Nephron progenitor cell (in vitro differentiated cells): Measurements from ENCODE around the gene ANKS1B.

ENCODE experiments used
- DNase-seq: peaks from one replicate; pipeline ENCODE4 v3.0.0; 2021
- H3K27ac Mint-ChIP-seq: 2 replicates; pipeline ENCODE4 v1.8.0; 2021; ENCODE audit warnings: mild to moderate bottlenecking, moderate library complexity, mixed read lengths
- H3K27me3 Mint-ChIP-seq: 2 replicates; pipeline ENCODE4 v1.8.0; 2021; ENCODE audit warnings: mild to moderate bottlenecking, low read depth, mixed read lengths; ENCODE audit not compliant: poor library complexity
- H3K36me3 Mint-ChIP-seq: 2 replicates; pipeline ENCODE4 v1.8.0; 2021; ENCODE audit warnings: low read depth, mixed read lengths
- H3K4me1 Mint-ChIP-seq: 2 replicates; pipeline ENCODE4 v1.8.0; 2021; ENCODE audit warnings: mixed read lengths
- H3K4me3 Mint-ChIP-seq: 2 replicates; pipeline ENCODE4 v1.8.0; 2021; ENCODE audit warnings: mild to moderate bottlenecking, moderate library complexity, mixed read lengths
- H3K9me3 Mint-ChIP-seq: 2 replicates; pipeline ENCODE4 v1.8.0; 2021; ENCODE audit warnings: mild to moderate bottlenecking, moderate library complexity, mixed read lengths
- TF ChIP-seq, protein P1 (sequence below): fragments of 200-600 bp; sonication (generic); IDR thresholded peaks from 2 replicates; pipeline ENCODE4 v1.5.0; 2021; ENCODE audit warnings: antibody characterized with exemption

Gene ANKS1B

DNA sequence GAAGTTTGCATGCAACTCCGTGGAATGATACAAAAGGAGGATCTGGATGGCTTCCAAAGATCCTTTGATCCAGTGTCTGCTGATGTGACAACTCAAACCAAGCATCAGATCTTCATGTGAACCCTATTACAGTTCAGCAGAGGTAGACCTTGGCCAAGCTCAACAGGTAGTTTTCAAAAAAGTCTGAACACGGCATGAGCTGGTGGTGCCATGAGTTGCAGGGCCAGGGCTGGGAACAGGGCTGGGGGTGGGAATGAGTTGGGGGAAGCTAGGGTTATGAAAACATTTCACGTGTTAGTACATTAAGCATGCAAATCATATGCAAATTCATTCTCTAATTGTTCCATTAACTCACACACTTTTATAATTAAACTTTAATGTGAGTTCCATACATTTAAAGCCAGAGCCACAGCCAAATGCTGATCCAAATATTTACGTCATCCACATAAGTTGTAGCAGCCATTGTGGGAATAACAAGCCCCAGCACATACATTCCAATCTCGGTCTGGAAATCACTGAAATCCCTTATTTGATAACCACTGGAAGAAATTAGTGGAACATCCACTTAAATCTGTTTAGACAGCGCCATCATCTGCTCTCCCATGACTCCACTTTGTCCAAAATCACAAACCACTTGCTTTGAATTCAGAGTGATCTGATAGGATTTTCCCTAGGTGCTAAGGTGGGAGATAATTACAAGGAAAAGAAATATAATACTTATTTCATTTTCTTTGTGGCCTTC lies 1181.1 kb downstream of the ANKS1B start:
- no peaks in the 10 kb centered on the region for H3K4me1 Mint-ChIP-seq
- DNase-seq = no peak
- TF ChIP-seq, protein P1, sequence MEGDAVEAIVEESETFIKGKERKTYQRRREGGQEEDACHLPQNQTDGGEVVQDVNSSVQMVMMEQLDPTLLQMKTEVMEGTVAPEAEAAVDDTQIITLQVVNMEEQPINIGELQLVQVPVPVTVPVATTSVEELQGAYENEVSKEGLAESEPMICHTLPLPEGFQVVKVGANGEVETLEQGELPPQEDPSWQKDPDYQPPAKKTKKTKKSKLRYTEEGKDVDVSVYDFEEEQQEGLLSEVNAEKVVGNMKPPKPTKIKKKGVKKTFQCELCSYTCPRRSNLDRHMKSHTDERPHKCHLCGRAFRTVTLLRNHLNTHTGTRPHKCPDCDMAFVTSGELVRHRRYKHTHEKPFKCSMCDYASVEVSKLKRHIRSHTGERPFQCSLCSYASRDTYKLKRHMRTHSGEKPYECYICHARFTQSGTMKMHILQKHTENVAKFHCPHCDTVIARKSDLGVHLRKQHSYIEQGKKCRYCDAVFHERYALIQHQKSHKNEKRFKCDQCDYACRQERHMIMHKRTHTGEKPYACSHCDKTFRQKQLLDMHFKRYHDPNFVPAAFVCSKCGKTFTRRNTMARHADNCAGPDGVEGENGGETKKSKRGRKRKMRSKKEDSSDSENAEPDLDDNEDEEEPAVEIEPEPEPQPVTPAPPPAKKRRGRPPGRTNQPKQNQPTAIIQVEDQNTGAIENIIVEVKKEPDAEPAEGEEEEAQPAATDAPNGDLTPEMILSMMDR = no peak
- H3K4me3 Mint-ChIP-seq = no peak overlapping the region
- H3K27ac Mint-ChIP-seq = no peak overlapping the region
- H3K27me3 Mint-ChIP-seq = peaks cover 7% of the 10 kb centered on the region
- H3K9me3 Mint-ChIP-seq = no peaks in the 10 kb centered on the region
- H3K36me3 Mint-ChIP-seq = no peaks in the 10 kb centered on the region

DNA sequence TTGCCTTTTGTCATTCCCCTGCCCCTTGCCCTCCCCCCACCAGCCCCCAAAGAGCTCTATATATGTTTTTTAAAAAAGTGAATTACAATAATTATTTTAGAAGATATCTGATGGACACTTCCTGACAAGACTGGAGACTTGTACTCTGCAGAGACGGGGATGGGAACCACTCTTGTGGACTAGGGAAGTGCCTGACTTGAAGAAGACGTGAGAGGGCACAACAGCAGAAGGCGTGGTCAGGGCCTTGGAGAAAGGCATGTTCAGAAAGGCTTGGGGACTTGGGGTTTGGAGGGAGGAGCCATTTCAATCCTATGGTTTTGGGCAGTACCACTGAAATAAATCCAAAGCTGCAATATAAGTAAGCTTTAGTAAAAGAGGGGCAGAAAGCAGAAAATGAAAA lies 1184.9 kb downstream of the ANKS1B start:
- Mint-ChIP-seq H3K9me3 (no peaks in the 10 kb centered on the region), H3K27me3 (peaks cover 4% of the 10 kb centered on the region), H3K4me3 (no peak overlapping the region), H3K36me3 (no peaks in the 10 kb centered on the region), H3K27ac (no peak overlapping the region), H3K4me1 (no peaks in the 10 kb centered on the region)
- DNase-seq = no peak
- TF ChIP-seq, protein P1 = no peak

DNA sequence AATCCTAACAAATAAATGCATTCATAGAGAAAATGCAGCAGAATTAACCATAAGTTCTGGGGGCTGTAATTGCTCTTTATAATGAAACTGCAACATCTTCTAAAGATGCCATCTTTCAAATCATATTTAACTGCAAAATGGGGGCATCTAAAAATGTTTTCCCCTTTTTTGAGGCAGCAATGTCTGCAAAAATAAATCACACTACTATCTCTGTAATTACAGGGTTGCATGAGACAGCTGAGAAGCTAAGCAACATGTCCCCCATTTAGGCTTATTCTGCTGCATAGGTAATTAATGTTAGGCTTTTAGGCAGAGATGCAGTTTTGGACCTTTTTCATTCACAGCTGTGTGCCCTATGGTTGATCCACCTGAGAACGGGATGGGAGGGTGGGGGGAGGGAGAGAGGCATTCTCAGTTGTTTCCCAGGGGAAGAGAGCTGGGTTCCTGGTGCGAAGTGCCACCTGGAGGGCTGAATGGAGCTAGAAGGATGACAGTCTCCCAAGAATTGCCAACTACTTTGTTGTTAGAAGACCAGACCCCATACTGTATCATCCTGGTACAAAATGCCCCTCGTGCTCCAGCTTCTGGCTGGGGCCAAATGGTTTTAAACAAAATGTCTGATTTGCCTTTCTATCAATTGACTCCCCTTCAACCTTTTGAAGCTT lies 1185.5 kb downstream of the ANKS1B start:
- no peak for DNase-seq
- H3K9me3 Mint-ChIP-seq = no peaks in the 10 kb centered on the region
- TF ChIP-seq, protein P1 = no peak
- H3K4me1 Mint-ChIP-seq = no peaks in the 10 kb centered on the region
- H3K4me3 Mint-ChIP-seq = no peak overlapping the region
- no peaks in the 10 kb centered on the region for H3K36me3 Mint-ChIP-seq
- H3K27me3 Mint-ChIP-seq = peaks cover 4% of the 10 kb centered on the region
- H3K27ac Mint-ChIP-seq = no peak overlapping the region

DNA sequence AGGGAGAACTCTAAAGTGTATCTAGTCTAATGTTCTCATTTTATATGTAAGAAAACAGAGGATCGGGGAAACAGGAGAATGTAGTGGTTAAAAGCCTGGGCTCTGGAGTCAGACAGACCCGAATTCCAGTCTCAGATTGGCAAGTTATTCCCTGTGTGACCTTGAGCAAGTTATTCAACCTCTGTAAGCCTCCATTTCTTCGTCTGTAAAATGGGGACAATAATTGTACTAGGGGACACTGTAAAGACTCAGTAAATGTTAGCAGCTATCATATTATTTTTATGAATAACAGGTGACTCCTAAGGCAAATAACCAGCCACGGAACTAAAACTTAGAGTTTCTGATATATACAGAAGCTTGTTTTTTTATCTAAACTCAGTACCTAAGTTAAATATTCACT lies 1187.5 kb downstream of the ANKS1B start:
- no peak overlapping the region for H3K4me3 Mint-ChIP-seq
- no peak for DNase-seq
- no peaks in the 10 kb centered on the region for H3K9me3 Mint-ChIP-seq
- H3K27me3 Mint-ChIP-seq = peaks cover 4% of the 10 kb centered on the region
- no peak overlapping the region for H3K27ac Mint-ChIP-seq
- H3K36me3 Mint-ChIP-seq = no peaks in the 10 kb centered on the region
- H3K4me1 Mint-ChIP-seq = no peaks in the 10 kb centered on the region
- TF ChIP-seq, protein P1 = no peak

DNA sequence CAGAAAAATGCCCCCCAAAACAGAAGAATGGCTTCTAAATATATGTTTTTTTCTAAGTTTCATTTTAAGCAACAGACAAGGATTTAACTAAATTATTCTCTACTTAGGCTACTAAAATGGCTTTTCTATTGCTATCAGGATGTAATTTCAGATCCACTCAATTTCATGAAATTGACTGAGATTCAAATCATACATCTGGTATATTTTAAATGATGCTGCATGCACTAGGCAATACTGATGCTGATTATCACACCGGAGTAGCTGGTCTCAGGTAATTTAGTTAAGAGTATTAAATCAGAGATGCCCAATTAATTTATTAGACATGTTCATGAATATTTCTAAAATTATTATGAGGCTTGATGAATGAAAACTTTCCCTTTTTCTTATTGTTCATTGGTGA lies 1188.0 kb downstream of the ANKS1B start:
- Mint-ChIP-seq H3K4me1 (no peaks in the 10 kb centered on the region), H3K27me3 (peaks cover under 1% of the 10 kb centered on the region), H3K27ac (no peak overlapping the region), H3K4me3 (no peak overlapping the region), H3K36me3 (no peaks in the 10 kb centered on the region), H3K9me3 (no peaks in the 10 kb centered on the region)
- no peak for DNase-seq
- TF ChIP-seq, protein P1 = no peak

DNA sequence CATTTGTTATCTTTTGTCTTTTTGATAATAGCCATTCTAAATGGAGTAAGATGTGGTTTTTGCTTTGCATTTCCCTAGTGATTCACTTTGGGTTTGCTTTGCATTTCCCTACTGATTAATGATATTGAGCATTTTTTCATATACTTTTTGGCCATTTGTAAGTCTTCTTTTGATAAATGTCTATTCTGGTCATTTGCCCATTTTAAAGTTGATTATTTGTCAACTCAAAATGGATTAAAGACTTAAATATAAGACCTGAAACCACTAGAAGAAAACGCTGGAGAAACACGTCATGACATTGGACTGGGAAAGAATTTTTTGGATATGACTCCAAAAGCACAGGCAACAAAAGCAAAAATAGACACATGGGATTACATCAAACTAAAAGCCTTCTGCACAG lies 1191.6 kb downstream of the ANKS1B start:
- no peak overlapping the region for H3K4me3 Mint-ChIP-seq
- no peaks in the 10 kb centered on the region for H3K27me3 Mint-ChIP-seq
- no peaks in the 10 kb centered on the region for H3K36me3 Mint-ChIP-seq
- H3K9me3 Mint-ChIP-seq = no peaks in the 10 kb centered on the region
- TF ChIP-seq, protein P1 = no peak
- no peak overlapping the region for H3K27ac Mint-ChIP-seq
- DNase-seq = no peak
- H3K4me1 Mint-ChIP-seq = no peaks in the 10 kb centered on the region
